HCT116 (cell line): ENCODE data around the gene CTXN1.

Experiments used
- CEBPB ChIP-seq: IDR thresholded peaks from 2 replicates; pipeline ENCODE4 v1.6.1; 2012; ENCODE audit warnings: low read depth
- ELF1 ChIP-seq: IDR thresholded peaks from 2 replicates; pipeline ENCODE4 v1.6.1; 2012; ENCODE audit warnings: low read depth, borderline replicate concordance
- EZH2 ChIP-seq: fragments of 200-600 bp; sonication (generic); IDR thresholded peaks from 2 replicates; pipeline ENCODE4 v1.6.1; 2017; ENCODE audit warnings: antibody characterized with exemption, mixed run types
- EZH2phosphoT487 ChIP-seq: fragments of 200-600 bp; IDR thresholded peaks from 2 replicates; pipeline ENCODE4 v1.6.1; 2018; ENCODE audit warnings: antibody characterized with exemption, borderline replicate concordance
- MAX ChIP-seq: IDR thresholded peaks from 2 replicates; pipeline ENCODE4 v1.6.1; 2012
- POLR2A ChIP-seq: IDR thresholded peaks from 2 replicates; pipeline ENCODE4 v1.7.0; 2011; ENCODE audit warnings: borderline replicate concordance; ENCODE audit not compliant: insufficient read depth, insufficient read length; ENCODE audit errors: extremely low read depth
- POLR2AphosphoS5 ChIP-seq: IDR thresholded peaks from 2 replicates; pipeline ENCODE4 v1.6.1; 2011; ENCODE audit warnings: mild to moderate bottlenecking, low read depth, low read length, moderate library complexity
- REST ChIP-seq: IDR thresholded peaks from 2 replicates; pipeline ENCODE4 v1.6.1; 2012; ENCODE audit warnings: low read depth
- SP1 ChIP-seq: IDR thresholded peaks from 2 replicates; pipeline ENCODE4 v1.6.1; 2012; ENCODE audit warnings: low read depth
- YY1 ChIP-seq: IDR thresholded peaks from 2 replicates; pipeline ENCODE4 v1.6.1; 2011; ENCODE audit warnings: low read length, low read depth, moderate library complexity, mild to moderate bottlenecking; ENCODE audit not compliant: insufficient replicate concordance; ENCODE audit errors: extremely low read depth
- ZNF274 ChIP-seq: fragments of 200-500 bp; sonication (Bioruptor generic); IDR thresholded peaks from 2 replicates; pipeline ENCODE4 v1.6.1; 2014; ENCODE audit warnings: mild to moderate bottlenecking, low read depth, low read length, inconsistent platforms
- TF ChIP-seq, protein P1 (sequence below), 3 experiments: fragments of 200-600 bp in 1 of 3; sonication (generic) in 1 of 3; IDR thresholded peaks in 2 of 3; conservative IDR thresholded peaks in 1 of 3; 2 replicates each; pipeline ENCODE4 v1.5.1; 2012 to 2017; ENCODE audit warnings: low read depth in 2 of 3, low read length in 2 of 3, antibody characterized with exemption in 1 of 3, borderline replicate concordance in 1 of 3, control low read depth in 1 of 3, mild to moderate bottlenecking in 1 of 3, mixed read lengths in 1 of 3, mixed run types in 1 of 3, moderate library complexity in 1 of 3; ENCODE audit not compliant: insufficient read depth in 1 of 3

- no peak for TF ChIP-seq ZNF274
- no peak for TF ChIP-seq POLR2AphosphoS5
- no peak for TF ChIP-seq POLR2A
- TF ChIP-seq, protein P1, sequence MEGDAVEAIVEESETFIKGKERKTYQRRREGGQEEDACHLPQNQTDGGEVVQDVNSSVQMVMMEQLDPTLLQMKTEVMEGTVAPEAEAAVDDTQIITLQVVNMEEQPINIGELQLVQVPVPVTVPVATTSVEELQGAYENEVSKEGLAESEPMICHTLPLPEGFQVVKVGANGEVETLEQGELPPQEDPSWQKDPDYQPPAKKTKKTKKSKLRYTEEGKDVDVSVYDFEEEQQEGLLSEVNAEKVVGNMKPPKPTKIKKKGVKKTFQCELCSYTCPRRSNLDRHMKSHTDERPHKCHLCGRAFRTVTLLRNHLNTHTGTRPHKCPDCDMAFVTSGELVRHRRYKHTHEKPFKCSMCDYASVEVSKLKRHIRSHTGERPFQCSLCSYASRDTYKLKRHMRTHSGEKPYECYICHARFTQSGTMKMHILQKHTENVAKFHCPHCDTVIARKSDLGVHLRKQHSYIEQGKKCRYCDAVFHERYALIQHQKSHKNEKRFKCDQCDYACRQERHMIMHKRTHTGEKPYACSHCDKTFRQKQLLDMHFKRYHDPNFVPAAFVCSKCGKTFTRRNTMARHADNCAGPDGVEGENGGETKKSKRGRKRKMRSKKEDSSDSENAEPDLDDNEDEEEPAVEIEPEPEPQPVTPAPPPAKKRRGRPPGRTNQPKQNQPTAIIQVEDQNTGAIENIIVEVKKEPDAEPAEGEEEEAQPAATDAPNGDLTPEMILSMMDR (IDR thresholded peaks at IDR 0.05 in 2 of 3, conservative IDR thresholded peaks at IDR 0.05 in 1 of 3; ENCODE audit: borderline replicate concordance in 1 of 3, insufficient read depth in 1 of 3, low read depth in 2 of 3, low read length in 2 of 3), result no peak
- no peak for TF ChIP-seq REST
- TF ChIP-seq EZH2, result no peak
- no peak for TF ChIP-seq CEBPB
- TF ChIP-seq ELF1, result no peak
- no peak for TF ChIP-seq YY1
- TF ChIP-seq EZH2phosphoT487, result no peak
- TF ChIP-seq SP1, result no peak
- TF ChIP-seq MAX, result no peak
Observed at GRCh38 chr19:7969555-7969939, 43.6 kb upstream of the CTXN1 start.
